ENCODE results near the gene MVB12B. TPM values are rescaled to one million over a fixed set of nuclear protein-coding genes. Genes with fewer than 3 reads are reported as not detected.

The MVB12B gene
- total RNA-seq, 1 donor from 2014 or later = 0.49 TPM

DNA sequence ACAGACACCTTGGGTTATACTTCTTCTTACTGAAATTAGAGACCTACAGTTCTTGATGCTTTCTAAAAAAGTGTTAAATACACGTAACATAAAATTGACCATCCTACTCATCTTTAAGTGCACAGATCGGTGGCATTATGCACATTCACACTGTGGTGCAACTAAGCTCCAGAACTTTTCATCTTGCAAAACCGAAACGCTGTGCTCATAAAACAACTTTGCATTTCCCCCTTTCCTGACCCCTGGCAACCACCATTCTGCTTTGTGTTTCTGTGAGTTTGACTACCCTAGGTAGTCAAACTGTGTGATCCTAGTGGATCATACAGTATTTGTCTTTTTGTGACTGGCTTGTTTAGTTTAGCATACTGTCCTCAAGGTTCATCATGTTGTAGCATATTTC is 3.9 kb downstream of the MVB12B start:
- H3K27ac Mint-ChIP-seq = no peak overlapping the region
- peaks cover 10% of the 10 kb centered on the region for H3K4me1 Mint-ChIP-seq
- no peaks in the 10 kb centered on the region for H3K36me3 Mint-ChIP-seq (ENCODE audit: low read depth)
- peaks cover 28% of the 10 kb centered on the region for H3K27me3 Mint-ChIP-seq
- intact Hi-C loops (cut with micrococcal nuclease) = no loop called here
- DNase-seq = no peak
- H3K4me3 Mint-ChIP-seq = no peak overlapping the region
- no peaks in the 10 kb centered on the region for H3K9me3 Mint-ChIP-seq

- DNase-seq = no peak
- no peaks in the 10 kb centered on the region for H3K9me3 Mint-ChIP-seq
- no peak overlapping the region for H3K27ac Mint-ChIP-seq
- H3K4me1 Mint-ChIP-seq = peaks cover 8% of the 10 kb centered on the region
- intact Hi-C loops (cut with micrococcal nuclease) = no loop called here
- peaks cover 21% of the 10 kb centered on the region for H3K27me3 Mint-ChIP-seq
- no peaks in the 10 kb centered on the region for H3K36me3 Mint-ChIP-seq (ENCODE audit: low read depth)
- H3K4me3 Mint-ChIP-seq = no peak overlapping the region
Observed at GRCh38 chr9:126331964-126332748, 5.5 kb downstream of the MVB12B start.

DNA sequence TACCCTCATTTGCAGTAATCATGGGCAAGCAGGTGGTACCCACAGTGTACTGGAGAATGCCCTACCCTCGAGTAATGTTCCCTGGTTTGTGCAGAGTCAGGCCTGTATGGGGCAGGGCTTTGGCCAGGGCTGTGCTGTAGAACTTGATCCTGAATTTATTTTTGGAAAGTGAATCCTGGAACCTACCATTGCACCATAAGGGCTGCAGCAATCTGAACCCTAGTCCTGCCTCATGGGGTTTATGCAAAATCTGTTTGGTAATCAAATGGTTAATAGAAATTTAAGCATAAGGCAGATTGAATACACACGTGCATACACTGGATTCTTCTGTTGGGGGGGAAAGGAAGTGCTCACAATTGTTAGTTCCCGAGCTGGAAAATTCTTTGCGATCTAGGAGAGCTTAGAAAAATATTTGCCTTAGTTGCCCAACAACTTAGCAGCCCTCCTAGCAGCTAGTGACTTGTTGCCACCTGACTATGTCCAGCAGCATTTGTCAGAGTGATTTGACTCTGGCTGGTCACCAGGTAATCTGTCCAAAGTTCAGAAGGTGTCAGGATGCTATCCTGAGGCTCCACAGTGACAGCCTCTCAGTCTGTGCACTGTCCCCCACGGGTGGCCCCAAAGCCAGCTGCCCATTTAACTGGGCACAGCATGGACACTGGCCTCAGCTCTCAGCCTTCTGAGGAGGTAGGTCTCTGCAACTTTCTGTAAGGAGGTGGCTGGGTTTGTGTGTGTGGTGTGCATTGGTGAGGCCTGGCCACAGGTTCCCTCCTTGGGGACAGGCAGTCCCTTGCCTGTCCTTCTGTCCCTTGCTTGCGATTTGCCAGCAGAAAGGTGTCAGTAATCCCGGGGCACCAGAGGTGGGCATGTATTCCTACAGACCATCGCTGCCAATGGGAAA is 8.3 kb downstream of the MVB12B start:
- peaks cover 2% of the 10 kb centered on the region for H3K4me1 Mint-ChIP-seq
- H3K27ac Mint-ChIP-seq = no peak overlapping the region
- intact Hi-C loops (cut with micrococcal nuclease) = no loop called here
- no peak for DNase-seq
- H3K36me3 Mint-ChIP-seq (ENCODE audit: low read depth) = no peaks in the 10 kb centered on the region
- peaks cover 6% of the 10 kb centered on the region for H3K27me3 Mint-ChIP-seq
- H3K9me3 Mint-ChIP-seq = no peaks in the 10 kb centered on the region
- no peak overlapping the region for H3K4me3 Mint-ChIP-seq

- peaks cover 2% of the 10 kb centered on the region for H3K27me3 Mint-ChIP-seq
- no peaks in the 10 kb centered on the region for H3K9me3 Mint-ChIP-seq
- no peak overlapping the region for H3K4me3 Mint-ChIP-seq
- DNase-seq = no peak
- H3K27ac Mint-ChIP-seq = no peak overlapping the region
- H3K4me1 Mint-ChIP-seq = no peaks in the 10 kb centered on the region
- H3K36me3 Mint-ChIP-seq (ENCODE audit: low read depth) = no peaks in the 10 kb centered on the region
- intact Hi-C loops (cut with micrococcal nuclease) = no loop called here
Observed at GRCh38 chr9:126335837-126336735, 9.5 kb downstream of the MVB12B start.

- H3K27me3 Mint-ChIP-seq = no peaks in the 10 kb centered on the region
- H3K4me3 Mint-ChIP-seq = no peak overlapping the region
- no peaks in the 10 kb centered on the region for H3K4me1 Mint-ChIP-seq
- H3K27ac Mint-ChIP-seq = no peak overlapping the region
- no peaks in the 10 kb centered on the region for H3K36me3 Mint-ChIP-seq (ENCODE audit: low read depth)
- no peak for DNase-seq
- no peaks in the 10 kb centered on the region for H3K9me3 Mint-ChIP-seq
- intact Hi-C loops (cut with micrococcal nuclease) = no loop called here
Observed at GRCh38 chr9:126336736-126337325, 10.2 kb downstream of the MVB12B start.

DNA sequence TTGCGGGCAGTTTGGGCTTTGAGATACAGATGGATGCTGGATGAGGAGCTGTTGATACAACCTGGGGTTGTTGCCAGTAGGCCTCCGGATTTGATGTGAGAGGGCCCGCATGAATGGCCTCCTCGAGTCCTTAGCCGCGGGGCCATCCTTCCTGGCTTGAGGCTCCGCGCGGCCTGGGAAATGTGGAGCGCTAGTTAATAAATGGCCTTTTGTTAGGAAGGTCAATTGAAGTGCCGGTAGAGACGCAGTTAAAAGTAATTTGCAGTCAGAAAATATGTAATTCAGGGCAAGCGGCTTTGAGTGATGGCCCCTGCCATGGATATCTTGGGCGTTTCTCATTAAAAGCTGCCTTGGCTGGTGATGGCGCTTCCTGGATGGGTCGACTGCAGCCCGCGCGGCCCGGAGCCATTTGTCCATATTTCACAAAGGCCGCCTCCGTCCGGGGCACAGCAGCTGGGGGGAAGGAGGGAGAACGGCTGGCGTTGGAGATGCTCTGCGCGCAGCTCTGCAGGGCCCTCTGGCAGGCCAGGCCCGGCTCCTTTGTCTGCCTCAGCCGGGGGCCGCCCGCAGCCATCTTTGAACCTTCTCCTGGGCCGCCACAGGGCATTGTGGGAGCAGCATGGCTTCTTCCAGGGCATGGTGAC is 11.2 kb downstream of the MVB12B start:
- Mint-ChIP-seq H3K4me1 (no peaks in the 10 kb centered on the region), H3K9me3 (no peaks in the 10 kb centered on the region), H3K4me3 (no peak overlapping the region), H3K27ac (no peak overlapping the region), H3K36me3 (ENCODE audit: low read depth) (no peaks in the 10 kb centered on the region), H3K27me3 (no peaks in the 10 kb centered on the region)
- DNase-seq = peak; percentile 48
- intact Hi-C loops (cut with micrococcal nuclease) = no loop called here

DNA sequence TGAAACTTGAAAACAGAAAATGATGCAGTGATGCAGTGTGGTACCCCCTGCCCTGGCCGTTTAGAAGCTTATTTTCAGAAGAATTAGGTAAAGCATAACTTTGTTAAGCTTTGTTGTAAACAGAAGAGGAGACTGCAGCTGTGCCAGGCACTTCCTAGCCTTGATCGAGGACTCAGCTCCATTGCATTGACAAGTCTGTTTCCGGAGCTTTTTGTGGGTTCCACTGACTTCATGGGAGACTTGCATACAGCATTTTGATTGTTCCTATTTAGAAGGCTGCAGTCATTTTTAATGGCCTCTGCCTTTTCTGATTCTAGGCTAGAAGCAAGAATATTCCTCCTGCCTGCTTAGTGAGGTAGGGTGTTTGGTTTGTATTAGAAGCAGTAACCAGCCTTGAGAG is 12.3 kb downstream of the MVB12B start:
- intact Hi-C loops (cut with micrococcal nuclease) = no loop called here
- H3K4me3 Mint-ChIP-seq = no peak overlapping the region
- no peaks in the 10 kb centered on the region for H3K9me3 Mint-ChIP-seq
- no peaks in the 10 kb centered on the region for H3K36me3 Mint-ChIP-seq (ENCODE audit: low read depth)
- H3K27me3 Mint-ChIP-seq = no peaks in the 10 kb centered on the region
- H3K27ac Mint-ChIP-seq = no peak overlapping the region
- peak; percentile 44 for DNase-seq
- H3K4me1 Mint-ChIP-seq = no peaks in the 10 kb centered on the region

DNA sequence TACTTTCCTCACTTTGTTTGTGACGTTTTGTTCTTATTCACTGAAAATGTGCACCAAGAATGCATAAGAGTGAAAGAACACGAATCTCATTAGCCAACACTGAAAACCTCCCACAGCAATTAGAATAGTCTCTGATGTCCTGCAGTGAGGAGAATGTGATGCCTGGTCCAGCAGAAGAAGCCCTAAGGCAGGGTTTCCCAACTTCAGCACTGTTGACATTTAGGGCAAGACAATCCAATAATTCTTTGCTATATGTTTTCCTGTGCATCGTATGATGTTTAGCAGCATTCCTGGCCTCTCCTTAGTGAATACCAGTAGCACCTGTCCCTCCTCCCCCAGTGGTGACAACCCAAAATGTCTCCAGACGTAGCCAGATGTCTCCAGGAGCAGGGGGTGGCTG is 14.8 kb downstream of the MVB12B start:
- no peak overlapping the region for H3K4me3 Mint-ChIP-seq
- no peaks in the 10 kb centered on the region for H3K27me3 Mint-ChIP-seq
- intact Hi-C loops (cut with micrococcal nuclease) = no loop called here
- no peak for DNase-seq
- H3K36me3 Mint-ChIP-seq (ENCODE audit: low read depth) = no peaks in the 10 kb centered on the region
- H3K4me1 Mint-ChIP-seq = no peaks in the 10 kb centered on the region
- H3K9me3 Mint-ChIP-seq = no peaks in the 10 kb centered on the region
- no peak overlapping the region for H3K27ac Mint-ChIP-seq

DNA sequence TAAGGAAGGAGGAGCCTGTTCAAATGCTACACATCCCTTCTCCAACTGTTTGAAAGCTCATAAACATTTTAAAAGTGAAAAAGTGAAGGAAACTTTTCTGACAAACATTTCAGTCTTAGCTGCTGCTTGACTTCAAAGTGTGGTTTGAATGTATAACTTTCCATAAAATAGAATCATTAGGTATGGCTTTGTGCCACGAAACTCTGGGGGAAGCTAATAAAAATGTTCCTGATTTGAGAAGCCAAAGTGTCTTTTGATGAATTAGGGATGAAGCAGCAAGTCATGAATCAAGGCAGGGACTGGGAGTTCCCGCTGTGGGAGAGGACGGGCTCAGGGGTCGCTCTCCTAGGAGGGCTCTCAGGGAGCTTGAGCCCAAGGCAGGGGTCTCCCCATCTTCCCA is 15.3 kb downstream of the MVB12B start:
- H3K4me3 Mint-ChIP-seq = no peak overlapping the region
- H3K36me3 Mint-ChIP-seq (ENCODE audit: low read depth) = no peaks in the 10 kb centered on the region
- intact Hi-C loops (cut with micrococcal nuclease) = no loop called here
- DNase-seq = no peak
- no peaks in the 10 kb centered on the region for H3K9me3 Mint-ChIP-seq
- no peaks in the 10 kb centered on the region for H3K4me1 Mint-ChIP-seq
- H3K27me3 Mint-ChIP-seq = no peaks in the 10 kb centered on the region
- H3K27ac Mint-ChIP-seq = no peak overlapping the region

GRCh38 chr9:126342621-126343031 is 16.0 kb downstream of the MVB12B start:
- Mint-ChIP-seq H3K4me3 (no peak overlapping the region), H3K36me3 (ENCODE audit: low read depth) (no peaks in the 10 kb centered on the region), H3K27me3 (no peaks in the 10 kb centered on the region), H3K9me3 (no peaks in the 10 kb centered on the region), H3K4me1 (no peaks in the 10 kb centered on the region), H3K27ac (no peak overlapping the region)
- peak; percentile 40 for DNase-seq
- intact Hi-C loops (cut with micrococcal nuclease) = no loop called here

DNA sequence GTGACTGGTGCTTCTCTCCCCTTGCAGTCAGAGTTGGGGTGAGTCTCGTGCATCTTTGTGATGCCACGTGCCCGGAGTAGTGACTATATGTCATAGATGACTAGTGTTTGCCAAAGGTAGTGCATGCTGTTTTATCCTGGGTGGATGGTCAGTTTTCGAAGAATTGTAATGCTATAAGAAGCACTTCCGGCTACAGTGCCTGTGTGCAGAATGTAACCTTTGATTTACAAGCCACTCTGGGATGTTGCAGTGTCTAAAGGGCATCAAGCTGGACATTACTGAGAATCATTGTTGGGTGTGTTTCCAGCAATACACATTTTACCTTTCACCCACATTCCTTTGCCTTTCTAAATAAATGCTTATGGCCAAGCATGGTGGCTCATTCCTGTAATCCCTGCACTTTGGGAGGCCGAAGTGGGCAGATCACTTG is 16.7 kb downstream of the MVB12B start:
- no peak overlapping the region for H3K27ac Mint-ChIP-seq
- no peak overlapping the region for H3K4me3 Mint-ChIP-seq
- no peaks in the 10 kb centered on the region for H3K4me1 Mint-ChIP-seq
- no peaks in the 10 kb centered on the region for H3K9me3 Mint-ChIP-seq
- H3K27me3 Mint-ChIP-seq = no peaks in the 10 kb centered on the region
- H3K36me3 Mint-ChIP-seq (ENCODE audit: low read depth) = no peaks in the 10 kb centered on the region
- intact Hi-C loops (cut with micrococcal nuclease) = no loop called here
- DNase-seq = peak; percentile 47

- Mint-ChIP-seq H3K36me3 (ENCODE audit: low read depth) (no peaks in the 10 kb centered on the region), H3K27me3 (peaks cover 6% of the 10 kb centered on the region), H3K27ac (no peak overlapping the region), H3K9me3 (no peaks in the 10 kb centered on the region), H3K4me3 (no peak overlapping the region), H3K4me1 (no peaks in the 10 kb centered on the region)
- intact Hi-C loops (cut with micrococcal nuclease) = no loop called here
- peak; percentile 48 for DNase-seq
Observed at GRCh38 chr9:126346031-126346430, 19.4 kb downstream of the MVB12B start.

GRCh38 chr9:126347093-126347492 is 20.5 kb downstream of the MVB12B start:
- peaks cover 6% of the 10 kb centered on the region for H3K27me3 Mint-ChIP-seq
- H3K4me1 Mint-ChIP-seq = no peaks in the 10 kb centered on the region
- intact Hi-C loops (cut with micrococcal nuclease) = no loop called here
- no peaks in the 10 kb centered on the region for H3K36me3 Mint-ChIP-seq (ENCODE audit: low read depth)
- H3K27ac Mint-ChIP-seq = no peak overlapping the region
- no peaks in the 10 kb centered on the region for H3K9me3 Mint-ChIP-seq
- DNase-seq = peak; percentile 37
- no peak overlapping the region for H3K4me3 Mint-ChIP-seq
